BE2C (cell line): Measurements from ENCODE around the gene RDH14.

Source experiments
- DNase-seq: peaks from one replicate; pipeline ENCODE4 v3.0.0-alpha.2; 2020
- H3K27me3 ChIP-seq: fragments of 250-450 bp; sonication (Bioruptor Pico); 2 replicates; pipeline ENCODE4 v1.5.1; 2020; ENCODE audit warnings: mild to moderate bottlenecking
- H3K36me3 ChIP-seq: fragments of 250-450 bp; sonication (Bioruptor Pico); 2 replicates; pipeline ENCODE4 v1.5.1; 2020; ENCODE audit warnings: mild to moderate bottlenecking
- H3K4me1 ChIP-seq: fragments of 250-450 bp; sonication (Bioruptor Pico); 2 replicates; pipeline ENCODE4 v1.5.1; 2020
- H3K4me3 ChIP-seq: 2 replicates; pipeline ENCODE4 v1.5.1; 2011; ENCODE audit warnings: low read depth, low read length
- H3K9me3 ChIP-seq: fragments of 250-450 bp; sonication (Bioruptor Pico); 2 replicates; pipeline ENCODE4 v1.5.1; 2020
- CTCF ChIP-seq: IDR thresholded peaks from 2 replicates; pipeline ENCODE4 v1.5.1; 2012; ENCODE audit warnings: mild to moderate bottlenecking, low read depth, low read length

Gene RDH14

GRCh38 chr2:18519914-18520450 is 40.5 kb downstream of the RDH14 start:
- no peak for TF ChIP-seq CTCF
- no peaks in the 10 kb centered on the region for H3K36me3 ChIP-seq
- H3K4me3 ChIP-seq = no peak overlapping the region
- no peaks in the 10 kb centered on the region; the same call in 1 of the 2 replicates for H3K27me3 ChIP-seq
- no peak for DNase-seq
- no peaks in the 10 kb centered on the region for H3K9me3 ChIP-seq
- H3K4me1 ChIP-seq = no peaks in the 10 kb centered on the region; the same call in 1 of the 2 replicates

DNA sequence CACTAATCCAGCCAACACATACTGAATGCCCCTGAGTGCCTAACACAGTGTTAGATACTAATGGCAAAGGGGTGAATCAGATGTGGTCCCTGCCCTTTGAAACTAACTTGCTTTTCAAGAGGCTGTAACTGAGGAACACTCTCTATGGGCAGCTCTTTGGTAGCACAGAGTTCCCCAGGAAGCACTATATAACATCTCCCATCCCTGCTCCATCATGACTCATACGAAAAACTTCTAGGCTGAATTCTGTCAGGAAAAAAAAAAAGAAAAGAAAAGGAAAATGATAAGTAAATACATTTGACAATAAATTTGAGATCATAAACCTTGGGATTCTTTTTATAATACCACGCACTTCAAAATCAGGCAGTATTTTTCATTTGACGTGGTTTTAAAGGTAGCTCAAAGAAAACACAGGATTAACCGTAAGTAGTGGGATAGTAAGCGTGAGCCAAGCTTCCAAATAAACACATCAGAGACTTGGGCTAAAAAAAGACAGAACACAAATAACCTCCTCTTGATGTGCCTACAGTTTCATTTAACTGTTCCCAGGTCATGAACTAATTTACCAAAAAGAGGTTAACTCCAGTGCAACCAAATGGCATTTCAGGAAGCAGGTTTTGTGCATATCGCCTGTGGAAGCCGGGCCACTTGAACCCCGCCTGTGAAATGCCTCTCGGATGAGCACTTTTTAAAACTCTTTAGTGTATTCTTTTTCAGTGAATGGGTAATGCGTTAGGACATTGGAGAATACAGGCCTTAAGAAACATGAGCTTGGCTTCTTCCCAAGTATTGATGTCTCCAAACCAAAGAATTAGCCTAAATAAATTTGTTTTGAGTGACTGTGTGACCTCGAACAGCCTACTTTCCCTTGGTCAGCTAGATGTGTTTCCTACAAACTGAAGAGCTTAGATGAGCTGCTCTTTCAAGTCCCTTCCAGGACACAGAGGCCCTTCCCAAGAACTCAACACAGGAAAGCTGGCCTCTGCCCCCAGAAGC is 42.0 kb downstream of the RDH14 start:
- no peak for DNase-seq
- no peak for TF ChIP-seq CTCF
- Histone ChIP-seq H3K36me3 (no peaks in the 10 kb centered on the region), H3K9me3 (no peaks in the 10 kb centered on the region), H3K4me1 (no peaks in the 10 kb centered on the region; the same call in 1 of the 2 replicates), H3K27me3 (no peaks in the 10 kb centered on the region; the same call in 1 of the 2 replicates), H3K4me3 (no peak overlapping the region)

GRCh38 chr2:18517386-18517785 is 43.1 kb downstream of the RDH14 start:
- no peak for DNase-seq
- no peak for TF ChIP-seq CTCF
- Histone ChIP-seq H3K36me3 (no peaks in the 10 kb centered on the region), H3K4me3 (no peak overlapping the region), H3K4me1 (no peaks in the 10 kb centered on the region; the same call in 1 of the 2 replicates), H3K9me3 (no peaks in the 10 kb centered on the region), H3K27me3 (no peaks in the 10 kb centered on the region; the same call in 1 of the 2 replicates)

DNA sequence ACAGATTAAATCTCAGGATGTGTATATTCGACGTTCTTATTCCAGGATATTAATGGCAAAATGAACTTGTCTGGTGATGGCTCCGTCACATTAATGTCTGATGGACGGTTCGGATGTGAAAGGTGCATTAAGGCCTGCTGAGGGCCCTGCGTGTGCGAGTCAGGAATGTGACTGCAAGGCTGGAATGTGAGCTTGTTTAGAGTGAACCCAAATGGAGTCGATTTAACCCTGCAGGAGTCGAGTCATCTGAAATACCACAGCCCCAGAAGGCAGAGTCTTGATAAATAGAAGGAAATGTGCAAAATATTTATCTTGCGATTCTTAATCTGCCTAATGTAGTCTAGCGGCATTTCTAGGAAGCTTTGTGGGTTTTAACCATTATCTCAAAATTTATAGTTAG is 44.3 kb downstream of the RDH14 start:
- TF ChIP-seq CTCF = no peak
- no peak for DNase-seq
- H3K4me1 ChIP-seq = no peaks in the 10 kb centered on the region; the same call in 1 of the 2 replicates
- no peaks in the 10 kb centered on the region for H3K36me3 ChIP-seq
- no peak overlapping the region for H3K4me3 ChIP-seq
- H3K9me3 ChIP-seq = no peaks in the 10 kb centered on the region
- peaks cover 2% of the 10 kb centered on the region; the same call in 1 of the 2 replicates for H3K27me3 ChIP-seq

DNA sequence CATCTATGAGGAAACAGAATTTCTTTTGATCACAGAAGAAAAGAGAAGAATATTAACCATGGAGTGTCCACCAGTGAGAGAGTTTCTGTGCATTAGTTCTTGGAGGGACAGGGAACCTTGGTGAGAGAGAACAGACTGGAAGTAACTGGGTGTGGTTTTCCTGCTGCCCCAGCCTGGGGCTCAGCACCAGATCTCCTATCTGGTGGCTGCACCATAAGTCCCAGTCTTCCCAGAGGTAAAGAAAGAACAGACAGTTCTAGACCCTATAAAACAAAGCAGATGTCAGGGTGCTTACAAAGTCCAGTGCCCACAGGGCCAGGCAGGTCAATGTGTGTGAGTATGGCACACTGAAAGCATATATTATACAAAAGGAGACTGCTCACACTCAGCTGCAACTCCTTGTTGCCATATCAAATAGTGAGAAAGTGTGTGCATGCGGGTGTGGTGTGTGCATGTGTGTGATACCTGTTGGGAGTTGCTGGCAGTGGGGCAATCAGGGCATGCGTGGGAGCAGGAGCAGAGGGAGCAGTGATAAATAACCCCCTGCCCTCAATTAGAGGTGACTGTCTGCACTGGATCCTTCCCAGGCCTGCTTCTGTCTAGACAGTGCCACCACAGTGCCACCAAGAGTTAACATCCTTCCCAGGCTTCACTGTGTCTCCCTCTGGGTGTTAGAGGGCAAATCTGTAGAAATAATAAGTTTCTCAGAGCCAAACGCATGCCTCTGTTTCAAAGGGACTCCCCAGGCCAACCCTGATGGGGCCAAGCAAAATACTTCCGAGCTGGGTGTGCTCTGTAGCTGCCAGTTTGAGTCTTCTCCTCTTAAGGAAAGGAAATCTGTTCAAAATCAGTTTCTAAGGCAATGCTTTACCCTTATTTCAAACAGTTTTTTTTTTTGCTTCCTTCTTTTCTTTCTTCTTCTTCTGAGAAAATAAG is 45.7 kb downstream of the RDH14 start:
- Histone ChIP-seq H3K9me3 (no peaks in the 10 kb centered on the region), H3K4me3 (no peak overlapping the region), H3K4me1 (no peaks in the 10 kb centered on the region; the same call in 1 of the 2 replicates), H3K27me3 (peaks cover 9% of the 10 kb centered on the region), H3K36me3 (no peaks in the 10 kb centered on the region)
- TF ChIP-seq CTCF = no peak
- DNase-seq = no peak
